HFFc6 (cell line): ENCODE results near the gene CHIT1. TPM values are rescaled to one million over a fixed set of nuclear protein-coding genes. Genes with fewer than 3 reads are reported as not detected.

Experiments used
- DNase-seq: peaks from one replicate; pipeline ENCODE4 v3.0.0-alpha.2; 2018
- H3K27ac Mint-ChIP-seq: 2 replicates; pipeline ENCODE4 v1.8.0; 2020; ENCODE audit warnings: mild to moderate bottlenecking, mixed read lengths
- H3K27me3 Mint-ChIP-seq: 2 replicates; pipeline ENCODE4 v1.8.0; 2021; ENCODE audit warnings: mild to moderate bottlenecking, moderate library complexity, mixed read lengths; ENCODE audit not compliant: insufficient read depth
- H3K36me3 Mint-ChIP-seq: 2 replicates; pipeline ENCODE4 v1.8.0; 2021; ENCODE audit warnings: low read depth, mixed read lengths
- H3K4me1 Mint-ChIP-seq: 2 replicates; pipeline ENCODE4 v1.8.0; 2020; ENCODE audit warnings: low read depth, mixed read lengths
- H3K4me3 Mint-ChIP-seq: 2 replicates; pipeline ENCODE4 v1.8.0; 2020; ENCODE audit warnings: mild to moderate bottlenecking, moderate library complexity, mixed read lengths
- H3K9me3 Mint-ChIP-seq: 2 replicates; pipeline ENCODE4 v1.8.0; 2020; ENCODE audit warnings: mild to moderate bottlenecking, mixed read lengths
- CTCF ChIP-seq: fragments of 200-600 bp; sonication (generic); IDR thresholded peaks from 2 replicates; pipeline ENCODE4 v1.5.0; 2021; ENCODE audit warnings: antibody characterized with exemption, mild to moderate bottlenecking
- total RNA-seq, 6 experiments: library from RNA; stranded (reverse); fragmentation: NEBNext Ultra II Directional; extraction: Animal tissue kit (Norgen Biotek cat#: 25700); gene quantifications; 2 replicates in 1 of 6; 3 replicates in 5 of 6; pipeline ENCODE4 v1.2.3, GENCODE V29; 2021

Gene CHIT1
- total RNA-seq, 6 experiments from 2014 or later: not detected

- no peaks in the 10 kb centered on the region for H3K36me3 Mint-ChIP-seq
- no peak overlapping the region for H3K27ac Mint-ChIP-seq
- H3K4me1 Mint-ChIP-seq: no peaks in the 10 kb centered on the region
- no peaks in the 10 kb centered on the region for H3K9me3 Mint-ChIP-seq
- TF ChIP-seq CTCF: no peak
- peaks cover 9% of the 10 kb centered on the region for H3K27me3 Mint-ChIP-seq
- H3K4me3 Mint-ChIP-seq: no peak overlapping the region
- no peak for DNase-seq
Measured at GRCh38 chr1:203167026-203167912, 62.2 kb downstream of the CHIT1 start.

- H3K36me3 Mint-ChIP-seq: no peaks in the 10 kb centered on the region
- no peaks in the 10 kb centered on the region for H3K4me1 Mint-ChIP-seq
- H3K4me3 Mint-ChIP-seq: no peak overlapping the region
- peaks cover 10% of the 10 kb centered on the region for H3K27me3 Mint-ChIP-seq
- H3K27ac Mint-ChIP-seq: no peak overlapping the region
- no peak; the same call in 1 of the 2 replicates for TF ChIP-seq CTCF
- no peaks in the 10 kb centered on the region for H3K9me3 Mint-ChIP-seq
- no peak for DNase-seq
Measured at GRCh38 chr1:203166192-203166940, 63.1 kb downstream of the CHIT1 start.

Other genes with a start within 250 kb of the CHIT1 start
- gene TMEM183A, start 222.3 kb downstream of the CHIT1 start, total RNA-seq: 10 to 100 TPM; 38.6 to 50.6 (median 45.1) TPM
- gene PPFIA4, start 203.2 kb downstream of the CHIT1 start, total RNA-seq: 1 to 10 TPM in 1 of 6 experiments, under 1 TPM in 5; 0.37 to 1.3 (median 0.58) TPM
- gene MYOG, start 143.7 kb downstream of the CHIT1 start, total RNA-seq: not detected
- gene ADORA1, start 101.9 kb downstream of the CHIT1 start, total RNA-seq: 1 to 10 TPM in 2 of 6 experiments, under 1 TPM in 4; 0.25 to 5.5 (median 0.53) TPM
- not detected for gene MYBPH, start 53.8 kb downstream of the CHIT1 start, total RNA-seq
- gene CHI3L1, start 43.0 kb downstream of the CHIT1 start, total RNA-seq: not detected
- 10 to 100 TPM; 12.7 to 18.5 (median 13.7) TPM for gene BTG2, start 75.8 kb upstream of the CHIT1 start, total RNA-seq
- gene FMOD, start 121.4 kb upstream of the CHIT1 start, total RNA-seq: under 1 TPM; 0.19 to 0.66 (median 0.34) TPM
- under 1 TPM; 0.59 to 0.81 (median 0.70) TPM for gene PRELP, start 246.1 kb upstream of the CHIT1 start, total RNA-seq